Measurements from ENCODE around the gene OR6X1. TPM values are rescaled to one million over a fixed set of nuclear protein-coding genes. Genes with fewer than 3 reads are reported as not detected.
"Not testable (repeated sequence)": the region's sequence is repeated elsewhere in the genome, so short reads cannot be mapped to it uniquely, and the experiment has no call there.

OR6X1 gene
- total RNA-seq, 8 experiments from 2014 or later: 0.18 to 0.57 TPM; not detected in 6

DNA sequence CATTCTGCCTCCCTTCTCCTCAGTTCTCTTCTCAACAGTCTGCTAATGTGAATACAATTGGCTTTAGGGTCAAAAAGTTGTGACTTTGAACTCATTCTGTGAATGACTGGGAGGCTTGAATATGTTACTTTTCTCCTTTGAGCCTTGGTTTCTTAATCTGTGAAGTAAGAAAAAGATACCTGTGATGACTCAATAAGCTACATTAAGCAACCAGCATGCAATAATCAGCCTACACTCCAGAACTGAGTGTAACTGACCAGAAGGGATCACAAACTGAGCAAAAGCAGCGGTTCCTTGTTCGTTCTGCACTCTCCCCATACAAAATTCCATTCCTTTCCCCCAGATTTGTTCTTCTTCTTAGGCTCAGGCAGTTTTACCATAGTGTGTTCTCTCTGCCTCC lies 36.3 kb downstream of the OR6X1 start:
- Histone ChIP-seq H3K4me3 (no peak overlapping the region), H3K27ac (no peak overlapping the region), H3K4me1 (replicated peaks in 1 of 2) (peaks cover 0 to 8% of the 10 kb centered on the region in 2 donors)
- no peak for ATAC-seq (replicated peaks in 6 of 8)
- in situ Hi-C loops (cut with MboI; ENCODE audit: low pct_unique_long_range_greater_than_20kb in 2 of 9, low sequenced_read_pairs in 9 of 9, unreplicated experiment in 9 of 9): loop anchor here in 3 of 9 experiments (25.0 kb wide), 2 partner anchors 106 to 131 kb away; no protein-coding TSS in a partner anchor
- 15 to 100% (median 89%) methylated on average over 1 to 2 of the region's 2 CpGs; no CpG with 5 or more reads in 2 of the 10 experiments for WGBS, 10 experiments

DNA sequence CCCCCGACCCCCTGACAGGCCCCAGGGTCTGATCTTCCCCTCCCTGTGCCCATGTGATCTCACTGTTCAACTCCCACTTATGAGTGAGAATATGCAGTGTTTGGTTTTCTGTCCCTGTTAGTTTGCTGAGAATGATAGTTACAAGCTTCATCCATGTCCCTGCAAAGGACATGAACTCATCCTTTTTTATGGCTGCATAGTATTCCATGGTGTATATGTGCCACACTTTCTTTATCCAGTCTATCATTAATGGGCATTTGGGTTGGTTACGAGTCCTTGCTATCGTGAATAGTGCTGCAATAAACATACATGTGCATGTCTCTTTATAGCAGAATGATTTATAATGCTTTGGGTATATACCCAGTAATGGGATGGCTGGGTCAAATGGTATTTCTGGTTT lies 41.7 kb downstream of the OR6X1 start:
- not testable (repeated sequence) for ATAC-seq (replicated peaks in 6 of 8); H3K4me3 ChIP-seq; H3K27ac ChIP-seq
- in situ Hi-C loops (cut with MboI; ENCODE audit: low pct_unique_long_range_greater_than_20kb in 2 of 9, low sequenced_read_pairs in 9 of 9, unreplicated experiment in 9 of 9): loop anchor here in 3 of 9 experiments (25.0 kb wide), 2 partner anchors 100 to 125 kb away; no protein-coding TSS in a partner anchor
- H3K4me1 ChIP-seq (replicated peaks in 1 of 2): peaks cover 0 to 11% of the 10 kb centered on the region in 2 donors
- 8 to 91% (median 80%) methylated on average over 1 to 3 of the region's 3 CpGs; no CpG with 5 or more reads in 4 of the 10 experiments for WGBS, 10 experiments

DNA sequence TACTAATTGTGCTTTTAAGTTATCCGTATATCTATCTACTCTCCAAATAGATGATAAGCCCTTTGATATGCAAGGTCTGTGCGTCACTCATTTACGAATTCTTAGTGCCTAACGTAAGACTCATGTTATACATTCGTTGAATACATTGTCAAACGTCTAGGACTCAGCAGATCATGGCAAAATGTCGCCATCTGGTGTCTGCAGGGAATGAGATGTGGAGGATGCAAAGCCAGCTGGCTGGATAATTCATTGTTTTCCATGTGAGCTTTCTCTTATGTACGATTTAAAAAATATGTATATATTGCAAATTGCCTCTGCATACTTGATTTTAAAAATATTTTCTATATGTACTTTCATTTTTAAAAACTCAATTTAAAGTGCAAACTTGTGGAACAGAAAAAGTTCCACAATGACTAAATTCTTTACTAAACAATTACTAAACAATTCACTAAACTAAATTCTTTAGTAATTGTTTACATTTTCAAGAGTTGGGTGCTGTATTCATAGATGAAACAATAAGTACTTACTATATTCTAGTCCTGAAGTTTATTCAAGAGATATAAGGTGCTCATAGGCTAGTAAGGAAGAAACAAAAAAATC lies 46.6 kb downstream of the OR6X1 start:
- in situ Hi-C loops (cut with MboI; ENCODE audit: low pct_unique_long_range_greater_than_20kb in 2 of 9, low sequenced_read_pairs in 9 of 9, unreplicated experiment in 9 of 9): loop anchor here in 4 of 9 experiments (5.0 to 25.0 kb wide), 4 partner anchors 63 to 120 kb away; no protein-coding TSS in a partner anchor

DNA sequence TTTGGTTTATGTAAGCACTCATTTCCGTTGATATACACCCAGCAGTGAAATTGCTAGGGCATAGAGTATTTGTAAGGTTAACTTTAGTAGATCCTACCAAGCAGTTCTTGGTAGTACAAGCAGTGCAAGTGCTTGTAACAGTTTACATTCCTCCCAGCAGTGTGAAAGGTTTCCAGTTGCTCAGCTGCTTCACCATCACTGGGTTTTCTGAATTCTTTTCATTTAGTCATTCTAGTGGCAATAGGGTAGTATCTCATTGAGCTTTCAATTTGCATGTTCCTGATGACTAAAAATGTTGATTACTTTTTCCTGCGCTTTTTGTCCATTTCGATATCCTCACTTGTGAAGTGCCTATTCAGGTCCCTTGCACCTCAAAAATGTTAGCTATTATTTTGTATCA lies 47.1 kb downstream of the OR6X1 start:
- no peak overlapping the region for H3K4me3 ChIP-seq
- H3K27ac ChIP-seq: no peak overlapping the region
- in situ Hi-C loops (cut with MboI; ENCODE audit: low pct_unique_long_range_greater_than_20kb in 2 of 9, low sequenced_read_pairs in 9 of 9, unreplicated experiment in 9 of 9): loop anchor here in 4 of 9 experiments (5.0 to 25.0 kb wide), 4 partner anchors 62 to 120 kb away; no protein-coding TSS in a partner anchor
- peak in 3 of 8 experiments; percentile 9 to 24 (median 20) for ATAC-seq (replicated peaks in 6 of 8)
- peaks cover 0 to 4% of the 10 kb centered on the region in 2 donors for H3K4me1 ChIP-seq (replicated peaks in 1 of 2)
- WGBS, 10 experiments: 39 to 100% (median 82%) methylated on average over 3 of the region's 3 CpGs; no CpG with 5 or more reads in 2 of the 10 experiments

More for the DNA sequence above, 46.6 kb downstream of the OR6X1 start:
- 0 to 15% (median 2%) methylated on average over 1 to 8 of the region's 8 CpGs for WGBS, 10 experiments
- ATAC-seq (replicated peaks in 6 of 8): peak; percentile 85 to 97 (median 90)
- no peak overlapping the region for H3K4me3 ChIP-seq
- no peak overlapping the region for H3K27ac ChIP-seq
- H3K4me1 ChIP-seq (replicated peaks in 1 of 2): peaks cover 0 to 4% of the 10 kb centered on the region in 2 donors

DNA sequence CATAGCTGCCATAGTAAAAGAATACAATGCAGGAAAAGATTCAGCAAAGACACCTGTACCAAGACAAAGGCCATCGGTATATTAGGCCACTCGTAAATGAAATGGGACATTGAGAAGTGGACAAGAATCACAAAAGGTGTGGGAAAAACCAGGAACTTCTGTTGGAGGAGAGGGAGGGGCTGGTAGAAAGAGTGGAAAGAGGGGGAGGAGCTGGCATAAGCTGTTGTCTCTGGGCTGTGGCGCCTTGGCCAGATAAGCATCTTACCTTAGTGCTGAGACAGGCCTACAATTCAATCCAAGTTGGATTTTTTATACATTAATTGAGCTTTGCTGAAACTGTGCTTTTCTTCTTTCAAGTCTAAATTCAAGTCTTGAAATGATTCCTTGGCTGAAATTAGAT lies 50.0 kb downstream of the OR6X1 start:
- in situ Hi-C loops (cut with MboI; ENCODE audit: low pct_unique_long_range_greater_than_20kb in 2 of 9, low sequenced_read_pairs in 9 of 9, unreplicated experiment in 9 of 9): loop anchor here in 3 of 9 experiments (10.0 to 25.0 kb wide), 3 partner anchors 60 to 117 kb away; no protein-coding TSS in a partner anchor
- ATAC-seq (replicated peaks in 6 of 8): no peak
- 20 to 100% (median 87%) methylated on average over 1 to 3 of the region's 3 CpGs; no CpG with 5 or more reads in 2 of the 10 experiments for WGBS, 10 experiments
- Histone ChIP-seq H3K4me1 (replicated peaks in 1 of 2) (no peaks in the 10 kb centered on the region), H3K4me3 (no peak overlapping the region), H3K27ac (no peak overlapping the region)

Other genes starting within 250 kb of the OR6X1 start
- gene SCN3B, start 99.9 kb downstream of the OR6X1 start, total RNA-seq: 10 to 100 TPM in 5 of 8 experiments, 1 to 10 TPM in 1, under 1 TPM in 2; 0.13 to 67.3 (median 25.3) TPM
- 10 to 100 TPM in 5 of 8 experiments, 1 to 10 TPM in 3; 5.4 to 13.6 (median 10.5) TPM for gene ZNF202, start 12.9 kb downstream of the OR6X1 start, total RNA-seq
- under 1 TPM in 1 of 8 experiments, not detected in 7; 0.76 TPM for gene OR6M1, start 51.8 kb upstream of the OR6X1 start, total RNA-seq
- gene TMEM225, start 131.2 kb upstream of the OR6X1 start, total RNA-seq: not detected
- gene OR8D4, start 147.6 kb upstream of the OR6X1 start, total RNA-seq: under 1 TPM in 4 of 8 experiments, not detected in 4; 0.09 to 0.57 (median 0.14) TPM
- not detected for gene OR4D5, start 185.1 kb upstream of the OR6X1 start, total RNA-seq
- under 1 TPM in 3 of 8 experiments, not detected in 5; 0.27 to 0.42 (median 0.33) TPM for gene OR6T1, start 189.3 kb upstream of the OR6X1 start, total RNA-seq
- gene OR10S1, start 223.3 kb upstream of the OR6X1 start, total RNA-seq: under 1 TPM in 5 of 8 experiments, not detected in 3; 0.17 to 0.85 (median 0.36) TPM
- under 1 TPM in 1 of 8 experiments, not detected in 7; 0.38 TPM for gene OR10G6, start 240.6 kb upstream of the OR6X1 start, total RNA-seq

Data from motor neuron (in vitro differentiated cells).